Mononuclear cell (primary cell): ENCODE measurements around the gene SIGLEC8. TPM values are rescaled to one million over a fixed set of nuclear protein-coding genes. Genes with fewer than 3 reads are reported as not detected.
"Not testable (repeated sequence)": the region's sequence is repeated elsewhere in the genome, so short reads cannot be mapped to it uniquely, and the experiment has no call there.

Experiments
- H3K27me3 ChIP-seq: 2 replicates; pipeline ENCODE4 v1.6.0; 2011; ENCODE audit warnings: low read length, control low read depth; ENCODE audit not compliant: insufficient read depth
- H3K4me1 ChIP-seq: 2 replicates; pipeline ENCODE4 v1.5.1; 2011; ENCODE audit warnings: mild to moderate bottlenecking, low read length, control low read depth; ENCODE audit not compliant: insufficient read depth
- H3K4me3 ChIP-seq: 2 replicates; pipeline ENCODE4 v1.5.1; 2011; ENCODE audit warnings: mild to moderate bottlenecking, low read length, moderate library complexity
- H3K9me3 ChIP-seq: 2 replicates; pipeline ENCODE4 v1.5.1; 2011; ENCODE audit warnings: low read depth, mild to moderate bottlenecking, control low read depth, low read length
- total RNA-seq: library from RNA; depleted of rRNA; stranded (reverse); fragments of >200 nt; gene quantifications from one replicate; pipeline ENCODE4 v1.2.3, GENCODE V29; 2012

Gene SIGLEC8
- not detected for total RNA-seq

- no peaks in the 10 kb centered on the region for H3K27me3 ChIP-seq
- no peaks in the 10 kb centered on the region for H3K9me3 ChIP-seq
- no peak within 1 kb of the TSS for H3K4me3 ChIP-seq
- H3K4me1 ChIP-seq: peaks cover 34% of the 10 kb centered on the region
These were observed at the start of gene SIGLEC8 for GRCh38 chr19:51458051-51458645. Gene SIGLEC8, minus strand, starts transcription at chr19:51458454. Its CDS starts 67 bp downstream, at chr19:51458387.

GRCh38 chr19:51507640-51508058 lies 49.4 kb upstream of the SIGLEC8 start:
- Histone ChIP-seq H3K4me3 (no peak overlapping the region), H3K27me3 (no peaks in the 10 kb centered on the region), H3K9me3 (no peaks in the 10 kb centered on the region), H3K4me1 (peaks cover 53% of the 10 kb centered on the region)

DNA sequence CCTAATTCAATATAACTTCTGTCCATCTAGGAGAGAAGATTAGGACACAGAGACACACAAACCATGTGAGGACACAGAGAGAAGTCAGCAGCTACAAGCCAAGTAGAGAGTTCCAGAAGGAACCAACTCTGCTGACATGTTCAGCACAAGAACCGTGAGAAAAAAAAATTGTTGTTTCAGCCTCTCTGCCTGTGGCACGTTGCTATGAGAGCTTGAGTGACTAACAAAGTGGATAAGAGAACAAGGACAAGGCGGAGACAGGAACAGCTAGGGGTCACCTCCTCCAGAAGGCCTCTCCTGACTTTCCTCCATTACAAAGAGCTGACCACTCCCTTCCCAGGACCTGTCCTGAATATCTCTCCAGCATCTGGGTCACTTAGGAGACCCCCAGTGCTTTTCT lies 48.9 kb upstream of the SIGLEC8 start:
- no peaks in the 10 kb centered on the region for H3K9me3 ChIP-seq
- H3K4me1 ChIP-seq: peaks cover 57% of the 10 kb centered on the region
- no peaks in the 10 kb centered on the region for H3K27me3 ChIP-seq
- H3K4me3 ChIP-seq: no peak overlapping the region

- Histone ChIP-seq H3K9me3 (no peaks in the 10 kb centered on the region), H3K4me3 (no peak overlapping the region), H3K27me3 (no peaks in the 10 kb centered on the region), H3K4me1 (peaks cover 70% of the 10 kb centered on the region)
These were observed 47.6 kb upstream of the SIGLEC8 start for GRCh38 chr19:51505904-51506303.

- Histone ChIP-seq H3K4me1 (peaks cover 57% of the 10 kb centered on the region), H3K9me3 (no peaks in the 10 kb centered on the region)
These were observed 45.6 kb upstream of the SIGLEC8 start for GRCh38 chr19:51503896-51504295.

GRCh38 chr19:51503286-51503817 lies 45.1 kb upstream of the SIGLEC8 start:
- Histone ChIP-seq H3K4me3 (no peak overlapping the region), H3K9me3 (no peaks in the 10 kb centered on the region), H3K4me1 (peaks cover 51% of the 10 kb centered on the region), H3K27me3 (no peaks in the 10 kb centered on the region)

More at GRCh38 chr19:51503896-51504295, 45.6 kb upstream of the SIGLEC8 start:
- Histone ChIP-seq H3K27me3 (no peaks in the 10 kb centered on the region), H3K4me3 (no peak overlapping the region)

- peaks cover 37% of the 10 kb centered on the region for H3K4me1 ChIP-seq
- H3K9me3 ChIP-seq: no peaks in the 10 kb centered on the region
- no peak within 1 kb of the TSS for H3K4me3 ChIP-seq
- no peaks in the 10 kb centered on the region for H3K27me3 ChIP-seq
These were observed 43.5 kb upstream of the SIGLEC8 start, which contains the start of gene SIGLEC12 for GRCh38 chr19:51501594-51502263. Gene SIGLEC12, minus strand, starts transcription at chr19:51501800. Its CDS starts 67 bp downstream, at chr19:51501733.

DNA sequence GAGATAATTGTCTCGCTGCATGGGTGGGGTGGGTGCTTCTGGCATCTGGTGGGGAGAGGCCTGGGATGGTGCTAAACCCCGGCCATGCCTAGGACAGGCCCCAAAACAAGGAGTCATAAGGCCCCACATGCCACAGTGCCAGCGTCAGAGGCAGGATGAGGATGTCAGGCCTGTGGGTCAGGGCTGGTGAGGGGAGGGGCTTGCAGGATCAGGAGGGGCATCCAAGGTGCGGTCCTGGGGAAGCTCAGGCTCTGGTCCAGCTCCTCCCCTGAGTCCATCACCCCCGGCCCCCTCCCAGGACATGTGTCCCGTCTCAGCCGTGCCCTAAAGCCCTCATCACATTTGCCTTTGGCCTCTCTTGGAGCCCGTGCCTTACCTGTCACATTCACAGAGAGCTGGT lies 42.7 kb upstream of the SIGLEC8 start:
- not testable (repeated sequence) for H3K4me3 ChIP-seq
- peaks cover 37% of the 10 kb centered on the region for H3K4me1 ChIP-seq

GRCh38 chr19:51497666-51498065 lies 39.4 kb upstream of the SIGLEC8 start:
- H3K4me1 ChIP-seq: peaks cover 37% of the 10 kb centered on the region
- H3K4me3 ChIP-seq: no peak overlapping the region
- H3K9me3 ChIP-seq: no peaks in the 10 kb centered on the region
- no peaks in the 10 kb centered on the region for H3K27me3 ChIP-seq

More for the DNA sequence above, 42.7 kb upstream of the SIGLEC8 start:
- not testable (repeated sequence) for H3K9me3 ChIP-seq, H3K27me3 ChIP-seq

DNA sequence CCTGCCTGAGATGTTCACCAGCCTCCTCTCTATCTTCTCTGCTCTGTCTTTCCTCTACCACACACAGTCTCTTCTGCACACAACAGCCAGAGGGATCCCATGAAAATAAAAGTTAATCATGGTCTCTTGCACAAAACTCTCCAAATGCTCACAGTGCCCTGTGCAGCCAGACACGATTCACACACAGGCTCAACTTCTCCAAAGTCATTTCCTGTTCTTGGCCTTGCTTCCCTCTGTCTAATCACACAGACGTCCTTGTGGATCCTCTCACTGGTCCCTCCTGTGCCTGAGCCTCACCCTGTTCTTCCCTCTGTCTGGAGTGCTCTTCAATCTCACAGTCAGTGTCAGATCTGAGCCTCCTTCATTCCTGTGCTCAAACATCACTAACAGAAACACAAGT lies 35.5 kb upstream of the SIGLEC8 start:
- no peak overlapping the region for H3K4me3 ChIP-seq
- no peaks in the 10 kb centered on the region for H3K27me3 ChIP-seq

GRCh38 chr19:51491586-51491985 lies 33.3 kb upstream of the SIGLEC8 start:
- Histone ChIP-seq H3K9me3 (no peaks in the 10 kb centered on the region), H3K4me3 (no peak overlapping the region), H3K27me3 (no peaks in the 10 kb centered on the region), H3K4me1 (peaks cover 17% of the 10 kb centered on the region)

More for the DNA sequence above, 35.5 kb upstream of the SIGLEC8 start:
- Histone ChIP-seq H3K4me1 (peaks cover 17% of the 10 kb centered on the region), H3K9me3 (no peaks in the 10 kb centered on the region)

- H3K4me3 ChIP-seq: no peak overlapping the region
- peaks cover 17% of the 10 kb centered on the region for H3K4me1 ChIP-seq
- H3K9me3 ChIP-seq: no peaks in the 10 kb centered on the region
- H3K27me3 ChIP-seq: no peaks in the 10 kb centered on the region
These were observed 32.4 kb upstream of the SIGLEC8 start for GRCh38 chr19:51490676-51491075.

- no peaks in the 10 kb centered on the region for H3K27me3 ChIP-seq
- H3K4me1 ChIP-seq: peaks cover 17% of the 10 kb centered on the region
- no peak overlapping the region for H3K4me3 ChIP-seq
- H3K9me3 ChIP-seq: no peaks in the 10 kb centered on the region
These were observed 30.9 kb upstream of the SIGLEC8 start for GRCh38 chr19:51489113-51489512.

DNA sequence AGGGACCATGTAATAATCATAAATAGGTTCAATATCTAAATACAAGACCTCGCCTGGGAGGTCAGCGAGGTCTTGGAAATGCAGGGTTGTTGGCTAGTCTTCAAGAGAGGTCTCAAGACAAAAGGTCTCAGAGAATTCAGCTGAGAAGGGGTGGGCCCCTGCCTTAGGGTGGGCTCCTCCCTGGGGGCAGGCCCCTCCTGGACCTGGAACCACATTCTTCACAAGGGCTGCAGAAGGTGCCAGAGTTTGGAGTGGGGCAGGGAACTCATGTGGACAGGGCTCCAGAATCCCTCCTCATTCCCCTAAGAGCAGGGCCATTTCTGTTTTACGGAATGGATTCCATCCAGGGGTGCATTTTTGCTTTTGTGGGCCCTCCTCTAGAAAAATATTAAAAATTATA lies 30.2 kb upstream of the SIGLEC8 start:
- H3K9me3 ChIP-seq: no peaks in the 10 kb centered on the region
- H3K4me3 ChIP-seq: no peak overlapping the region
- H3K27me3 ChIP-seq: no peaks in the 10 kb centered on the region
- H3K4me1 ChIP-seq: peaks cover 12% of the 10 kb centered on the region

GRCh38 chr19:51485960-51486660 lies 27.9 kb upstream of the SIGLEC8 start:
- H3K4me3 ChIP-seq: no peak overlapping the region

More at GRCh38 chr19:51485960-51486660, 27.9 kb upstream of the SIGLEC8 start:
- H3K9me3 ChIP-seq: no peaks in the 10 kb centered on the region
- H3K4me1 ChIP-seq: no peaks in the 10 kb centered on the region
- H3K27me3 ChIP-seq: no peaks in the 10 kb centered on the region
